Measurements from ENCODE around the gene CD4.

Gene CD4

DNA sequence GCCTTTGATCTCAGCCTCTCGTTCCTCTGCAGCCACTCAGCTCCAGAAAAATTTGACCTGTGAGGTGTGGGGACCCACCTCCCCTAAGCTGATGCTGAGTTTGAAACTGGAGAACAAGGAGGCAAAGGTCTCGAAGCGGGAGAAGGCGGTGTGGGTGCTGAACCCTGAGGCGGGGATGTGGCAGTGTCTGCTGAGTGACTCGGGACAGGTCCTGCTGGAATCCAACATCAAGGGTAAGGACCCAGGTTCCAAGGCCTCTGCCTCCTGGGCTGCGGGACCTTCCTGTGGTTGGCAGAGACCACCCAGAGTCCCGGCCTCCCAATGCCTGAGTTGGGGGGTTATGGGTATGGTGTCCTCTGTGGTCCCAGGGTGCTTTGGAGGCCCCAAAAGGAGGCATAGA is 27.8 kb downstream of the CD4 start:
- no peak for DNase-seq

DNA sequence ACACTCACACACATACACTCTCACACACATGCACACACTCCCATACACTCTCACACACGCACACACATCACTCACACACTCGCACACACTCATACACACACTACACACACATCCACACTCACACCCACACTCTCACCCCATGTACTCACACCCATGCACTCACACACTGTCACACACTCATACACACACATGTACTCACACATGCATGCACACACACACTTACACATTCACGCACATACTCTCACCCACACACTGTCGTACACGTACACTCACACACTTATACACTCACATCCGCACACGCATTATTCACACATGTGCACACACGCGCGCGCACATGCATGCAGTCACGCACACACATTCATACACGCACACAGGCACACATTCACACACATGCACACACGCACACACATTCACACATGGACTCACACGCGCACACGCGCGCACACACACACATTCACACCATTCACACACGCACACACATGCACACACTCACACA is 28.4 kb downstream of the CD4 start:
- no peak for DNase-seq

DNA sequence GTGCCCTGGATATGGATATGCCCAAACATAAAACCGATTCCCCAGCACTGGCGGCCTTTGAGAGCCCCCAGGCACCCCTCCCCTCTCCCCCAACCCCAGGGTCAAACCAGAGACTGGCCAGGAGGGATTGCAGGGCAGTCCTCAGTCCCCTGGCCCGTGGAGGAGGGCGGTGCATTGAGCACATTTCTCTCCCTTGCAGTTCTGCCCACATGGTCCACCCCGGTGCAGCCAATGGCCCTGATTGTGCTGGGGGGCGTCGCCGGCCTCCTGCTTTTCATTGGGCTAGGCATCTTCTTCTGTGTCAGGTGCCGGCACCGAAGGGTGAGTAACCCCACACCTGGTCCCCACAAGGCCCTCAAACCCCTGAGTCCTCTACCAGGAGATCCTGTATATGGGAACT is 28.9 kb downstream of the CD4 start:
- no peak for DNase-seq

DNA sequence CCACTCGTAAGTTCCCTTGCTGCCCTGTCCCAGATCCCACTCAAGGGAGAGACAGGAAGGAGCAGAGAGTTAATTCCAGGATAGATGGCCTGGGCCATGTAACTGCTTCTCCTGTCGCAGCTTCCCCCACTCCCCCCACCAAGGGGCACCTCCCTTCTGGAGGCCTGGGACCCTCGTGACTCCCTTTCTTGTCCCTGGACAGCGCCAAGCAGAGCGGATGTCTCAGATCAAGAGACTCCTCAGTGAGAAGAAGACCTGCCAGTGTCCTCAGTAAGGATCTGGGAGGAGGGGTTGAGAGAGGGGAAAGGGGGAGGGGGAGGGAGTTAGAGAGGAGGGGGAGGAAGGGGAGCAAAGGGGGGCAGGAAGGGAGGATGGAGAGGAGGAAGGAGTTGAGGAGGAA is 29.3 kb downstream of the CD4 start:
- DNase-seq = no peak

DNA sequence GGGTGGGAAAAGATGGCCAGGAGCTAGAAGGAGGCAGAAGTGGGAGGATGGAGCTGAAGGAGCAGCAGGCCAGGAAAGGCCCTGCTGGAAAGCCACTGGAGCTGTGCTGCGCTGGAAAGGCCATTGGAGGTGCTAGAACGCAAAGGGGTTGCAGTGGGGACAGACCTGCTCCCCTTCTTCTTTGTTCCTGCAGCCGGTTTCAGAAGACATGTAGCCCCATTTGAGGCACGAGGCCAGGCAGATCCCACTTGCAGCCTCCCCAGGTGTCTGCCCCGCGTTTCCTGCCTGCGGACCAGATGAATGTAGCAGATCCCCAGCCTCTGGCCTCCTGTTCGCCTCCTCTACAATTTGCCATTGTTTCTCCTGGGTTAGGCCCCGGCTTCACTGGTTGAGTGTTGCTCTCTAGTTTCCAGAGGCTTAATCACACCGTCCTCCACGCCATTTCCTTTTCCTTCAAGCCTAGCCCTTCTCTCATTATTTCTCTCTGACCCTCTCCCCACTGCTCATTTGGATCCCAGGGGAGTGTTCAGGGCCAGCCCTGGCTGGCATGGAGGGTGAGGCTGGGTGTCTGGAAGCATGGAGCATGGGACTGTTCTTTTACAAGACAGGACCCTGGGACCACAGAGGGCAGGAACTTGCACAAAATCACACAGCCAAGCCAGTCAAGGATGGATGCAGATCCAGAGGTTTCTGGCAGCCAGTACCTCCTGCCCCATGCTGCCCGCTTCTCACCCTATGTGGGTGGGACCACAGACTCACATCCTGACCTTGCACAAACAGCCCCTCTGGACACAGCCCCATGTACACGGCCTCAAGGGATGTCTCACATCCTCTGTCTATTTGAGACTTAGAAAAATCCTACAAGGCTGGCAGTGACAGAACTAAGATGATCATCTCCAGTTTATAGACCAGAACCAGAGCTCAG is 30.0 kb downstream of the CD4 start:
- DNase-seq = no peak

DNA sequence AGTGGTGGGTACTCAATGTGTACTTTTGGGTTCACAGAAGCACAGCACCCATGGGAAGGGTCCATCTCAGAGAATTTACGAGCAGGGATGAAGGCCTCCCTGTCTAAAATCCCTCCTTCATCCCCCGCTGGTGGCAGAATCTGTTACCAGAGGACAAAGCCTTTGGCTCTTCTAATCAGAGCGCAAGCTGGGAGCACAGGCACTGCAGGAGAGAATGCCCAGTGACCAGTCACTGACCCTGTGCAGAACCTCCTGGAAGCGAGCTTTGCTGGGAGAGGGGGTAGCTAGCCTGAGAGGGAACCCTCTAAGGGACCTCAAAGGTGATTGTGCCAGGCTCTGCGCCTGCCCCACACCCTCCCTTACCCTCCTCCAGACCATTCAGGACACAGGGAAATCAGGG is 30.8 kb downstream of the CD4 start:
- no peak for DNase-seq

DNA sequence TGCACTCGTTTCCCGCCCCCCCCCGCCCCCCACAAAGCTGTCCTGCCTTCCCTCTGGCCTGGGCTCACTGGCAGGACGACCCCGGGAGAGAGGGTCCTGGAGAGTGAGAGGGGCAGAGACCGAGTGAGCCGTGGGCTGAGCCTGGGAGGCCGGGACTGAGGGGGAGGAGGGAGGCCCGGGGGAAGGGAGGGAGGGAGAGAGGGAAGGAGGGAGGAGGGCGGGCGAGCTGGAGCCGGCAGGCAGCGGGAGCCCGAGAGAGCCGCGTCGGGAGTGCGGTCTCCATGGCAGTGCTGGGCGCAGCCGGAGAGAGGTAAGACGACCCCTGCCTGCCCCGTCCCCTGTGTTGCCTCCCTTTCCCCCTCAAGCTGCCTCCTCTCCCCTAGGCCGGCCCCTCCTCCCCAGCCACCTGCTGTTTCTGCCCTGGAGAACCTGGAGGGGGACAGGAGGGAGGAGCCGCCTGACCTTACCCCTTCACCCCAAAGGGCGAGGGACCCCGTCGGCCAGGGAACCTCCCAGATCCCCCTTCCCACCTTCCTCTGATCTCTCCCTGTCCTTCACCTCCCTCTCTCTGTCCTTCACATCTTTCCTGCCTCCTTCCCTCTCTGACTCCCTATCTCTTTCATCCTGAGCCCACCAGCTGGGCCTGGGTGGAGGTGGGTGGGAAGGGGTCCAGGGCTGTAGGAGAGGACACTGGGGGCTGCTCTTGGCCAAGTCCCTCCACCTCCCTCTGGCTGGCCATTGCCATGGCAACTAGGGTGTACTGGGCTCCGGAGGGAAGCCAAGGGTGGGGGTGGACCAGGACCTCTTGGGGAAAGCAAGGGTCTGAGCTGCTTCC is 32.5 kb downstream of the CD4 start, which contains the start of gene GPR162:
GPR162 (plus strand) TSS at position 231 of the 835 bp plus-strand sequence. CDS start 2,078 bp downstream, outside the sequence.
- no peak for DNase-seq

DNA sequence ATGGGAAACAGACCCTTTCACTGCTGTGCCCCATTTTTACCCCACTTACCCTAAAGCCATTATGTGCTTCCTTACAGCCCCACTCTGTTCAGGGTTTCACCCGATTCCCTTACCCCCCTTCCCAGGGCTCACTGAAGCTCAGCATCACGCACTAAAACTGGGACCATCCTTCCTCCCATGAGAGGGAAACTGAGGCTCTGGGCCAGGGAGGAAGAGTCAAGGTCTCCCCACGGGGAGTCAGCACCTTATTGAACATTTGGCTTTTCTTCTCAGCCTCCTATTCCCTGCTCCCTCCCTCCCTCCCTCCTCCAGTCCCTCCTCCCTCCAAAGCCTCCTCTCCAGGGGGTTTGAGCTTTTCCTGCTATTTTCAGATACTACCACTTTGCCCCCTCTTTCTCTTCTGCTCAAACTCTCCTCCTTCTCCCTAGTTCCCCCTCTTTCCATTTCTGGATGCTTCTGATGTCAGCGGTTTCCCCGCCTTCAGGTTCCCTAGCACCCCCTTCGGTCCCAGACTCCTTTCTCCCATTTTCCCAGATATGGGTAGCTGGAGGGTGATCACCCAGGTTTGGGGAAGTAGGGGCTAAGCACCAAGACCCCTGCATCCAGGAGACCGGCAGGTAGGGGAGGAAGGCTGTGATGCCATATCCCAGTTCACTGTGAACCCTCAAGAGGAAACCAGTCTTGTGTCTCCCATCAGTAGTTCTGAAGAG is 33.3 kb downstream of the CD4 start:
- no peak for DNase-seq

DNA sequence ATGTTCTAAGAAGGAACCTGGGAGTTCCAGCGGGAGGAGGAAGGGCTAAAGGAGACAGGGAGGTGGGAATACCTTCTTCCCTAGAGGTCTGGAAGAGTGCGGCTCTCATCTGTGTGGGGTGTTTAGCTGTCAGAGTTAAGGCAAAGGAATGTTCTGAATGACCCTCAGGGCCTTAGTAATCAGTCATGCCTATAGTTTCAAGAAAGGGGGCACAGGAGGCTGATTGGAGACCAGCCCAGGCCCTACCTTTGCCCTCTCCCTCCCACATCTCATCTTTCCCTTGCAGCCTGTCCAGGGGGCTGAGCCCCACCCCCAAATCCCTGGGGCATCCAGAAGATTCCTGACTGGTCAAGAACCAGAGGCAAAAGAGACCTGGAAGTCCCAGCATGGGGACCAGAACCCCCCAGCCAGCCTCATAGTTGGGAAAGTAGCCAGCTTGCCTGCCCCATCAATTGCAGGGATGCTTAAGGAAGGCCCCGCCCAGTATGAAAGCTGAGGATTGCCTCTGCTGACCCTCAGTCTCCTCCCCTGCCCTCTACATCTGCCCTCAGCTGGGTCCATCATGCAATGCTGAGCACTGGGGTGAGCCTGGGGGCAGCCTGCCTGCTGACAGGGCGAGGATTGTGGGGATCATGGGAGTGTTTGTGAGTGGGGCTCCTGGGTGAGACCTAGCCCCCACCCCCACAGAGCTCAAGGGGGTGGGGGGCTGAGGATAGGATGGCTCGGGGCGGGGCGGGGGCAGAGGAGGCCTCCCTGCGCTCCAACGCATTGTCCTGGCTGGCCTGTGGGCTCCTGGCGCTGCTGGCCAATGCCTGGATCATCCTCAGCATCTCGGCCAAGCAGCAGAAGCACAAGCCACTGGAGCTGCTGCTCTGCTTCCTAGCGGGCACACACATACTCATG is 34.1 kb downstream of the CD4 start:
- no peak for DNase-seq

DNA sequence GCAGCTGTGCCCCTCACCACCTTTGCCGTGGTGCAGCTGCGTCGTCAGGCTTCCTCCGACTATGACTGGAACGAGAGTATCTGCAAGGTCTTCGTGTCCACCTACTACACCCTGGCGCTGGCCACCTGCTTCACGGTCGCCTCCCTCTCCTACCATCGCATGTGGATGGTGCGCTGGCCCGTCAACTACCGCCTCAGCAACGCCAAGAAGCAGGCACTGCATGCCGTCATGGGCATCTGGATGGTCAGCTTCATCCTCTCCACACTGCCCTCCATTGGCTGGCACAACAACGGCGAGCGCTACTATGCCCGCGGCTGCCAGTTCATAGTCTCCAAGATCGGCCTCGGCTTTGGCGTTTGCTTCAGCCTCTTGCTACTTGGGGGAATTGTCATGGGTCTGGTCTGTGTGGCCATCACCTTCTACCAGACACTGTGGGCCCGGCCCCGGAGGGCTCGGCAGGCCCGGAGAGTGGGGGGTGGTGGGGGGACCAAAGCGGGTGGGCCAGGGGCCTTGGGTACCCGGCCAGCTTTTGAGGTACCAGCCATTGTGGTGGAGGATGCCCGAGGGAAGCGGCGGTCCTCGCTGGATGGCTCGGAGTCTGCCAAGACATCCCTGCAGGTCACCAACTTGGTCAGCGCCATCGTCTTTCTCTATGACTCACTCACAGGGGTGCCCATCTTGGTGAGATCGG is 34.9 kb downstream of the CD4 start:
- no peak for DNase-seq

DNA sequence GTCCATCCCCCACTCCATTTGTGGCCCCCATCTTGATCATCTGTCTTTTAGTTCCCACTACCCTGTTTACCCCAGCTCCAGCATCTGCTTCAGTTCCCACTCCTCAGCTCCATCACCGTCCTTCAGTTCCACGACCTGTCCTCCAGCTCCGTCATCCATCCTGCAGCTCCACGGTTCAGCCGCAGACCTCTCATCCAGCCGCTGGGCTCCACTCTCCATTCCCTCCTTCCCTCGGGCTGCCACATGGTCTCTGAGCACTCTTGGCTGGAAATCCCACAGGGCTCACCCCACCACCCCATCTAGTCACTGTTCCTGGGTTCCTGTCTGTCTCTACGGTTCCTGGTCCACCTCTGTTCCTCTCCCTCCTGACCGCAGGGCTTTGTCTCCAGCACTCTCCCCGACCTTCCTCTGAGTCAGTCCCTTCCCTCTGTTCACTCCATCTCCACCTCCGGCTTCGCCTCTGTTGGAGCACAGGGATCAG is 35.6 kb downstream of the CD4 start:
- DNase-seq = no peak

DNA sequence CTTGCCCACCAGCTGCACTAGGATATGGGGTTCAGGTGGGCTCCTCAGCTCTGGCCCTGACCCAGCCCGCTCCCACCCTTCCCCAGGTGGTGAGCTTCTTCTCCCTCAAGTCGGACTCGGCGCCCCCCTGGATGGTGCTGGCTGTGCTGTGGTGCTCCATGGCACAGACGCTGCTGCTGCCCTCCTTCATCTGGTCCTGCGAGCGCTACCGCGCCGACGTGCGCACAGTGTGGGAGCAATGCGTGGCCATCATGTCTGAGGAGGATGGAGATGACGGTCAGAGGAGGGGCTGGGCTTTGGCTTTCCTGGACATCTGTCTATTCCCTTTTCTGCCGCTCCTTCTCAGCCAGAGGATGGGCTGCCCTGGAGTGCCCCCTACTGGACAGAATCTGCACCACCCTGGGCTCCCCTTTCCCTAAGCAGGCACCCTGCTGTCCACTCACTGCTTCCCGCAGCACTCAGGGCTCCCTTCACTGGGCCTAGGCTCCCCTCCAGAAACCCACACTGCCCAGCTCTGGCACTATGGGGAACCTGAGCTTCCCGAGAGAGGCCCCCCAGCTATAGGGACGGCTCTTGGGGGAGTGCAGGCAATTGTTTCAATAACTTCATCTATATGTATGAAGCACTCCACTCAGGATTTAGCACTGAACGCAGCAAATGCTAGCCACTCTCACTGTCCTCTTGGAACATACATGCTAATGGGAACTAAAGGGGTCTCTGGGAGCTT is 36.2 kb downstream of the CD4 start:
- DNase-seq = peak; percentile 87

DNA sequence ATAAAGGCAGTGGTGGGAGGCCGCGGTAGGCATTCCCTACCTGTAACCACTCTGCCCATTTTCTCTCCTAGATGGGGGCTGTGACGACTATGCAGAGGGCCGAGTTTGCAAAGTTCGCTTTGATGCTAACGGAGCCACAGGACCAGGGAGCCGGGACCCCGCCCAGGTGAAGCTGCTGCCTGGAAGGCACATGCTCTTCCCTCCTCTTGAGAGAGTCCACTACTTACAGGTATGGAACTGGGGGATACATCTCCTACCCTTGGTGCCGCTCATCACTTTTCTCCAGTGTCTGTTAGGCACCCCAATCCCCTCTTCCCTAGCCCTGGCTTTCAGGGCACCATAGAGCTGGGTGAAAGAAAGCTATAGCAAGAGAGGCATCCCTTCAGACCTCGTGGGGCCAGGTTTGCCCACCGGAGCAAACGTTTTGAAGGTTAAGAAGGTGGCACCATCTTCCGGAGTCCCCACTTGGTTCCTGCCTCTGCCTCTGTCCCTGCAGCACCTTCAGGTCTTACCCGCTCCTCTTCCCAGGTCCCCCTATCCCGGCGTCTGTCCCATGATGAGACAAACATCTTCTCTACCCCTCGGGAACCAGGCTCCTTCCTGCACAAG is 36.9 kb downstream of the CD4 start:
- DNase-seq = no peak

DNA sequence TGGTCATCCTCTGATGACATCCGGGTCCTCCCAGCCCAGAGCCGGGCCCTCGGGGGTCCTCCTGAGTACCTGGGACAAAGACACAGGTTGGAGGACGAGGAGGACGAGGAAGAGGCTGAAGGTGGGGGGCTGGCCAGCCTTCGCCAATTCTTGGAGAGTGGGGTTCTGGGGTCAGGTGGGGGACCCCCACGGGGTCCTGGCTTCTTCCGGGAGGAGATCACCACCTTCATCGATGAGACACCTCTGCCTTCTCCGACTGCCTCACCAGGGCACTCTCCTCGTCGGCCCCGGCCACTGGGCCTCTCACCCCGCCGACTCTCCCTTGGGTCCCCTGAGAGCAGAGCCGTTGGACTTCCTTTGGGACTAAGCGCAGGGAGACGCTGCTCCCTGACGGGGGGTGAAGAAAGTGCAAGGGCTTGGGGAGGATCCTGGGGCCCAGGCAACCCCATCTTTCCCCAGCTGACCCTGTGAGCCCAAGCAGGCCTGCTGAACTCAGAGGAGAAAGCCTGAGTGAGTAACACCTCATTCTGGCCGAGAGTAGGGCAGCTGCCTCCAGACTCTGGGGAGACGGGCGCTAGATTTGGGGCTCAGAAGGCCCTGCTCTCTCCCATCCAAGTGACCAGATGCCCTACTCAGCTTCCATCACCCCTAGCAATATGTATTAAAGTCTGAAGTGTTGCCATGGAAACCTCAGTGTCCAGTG is 37.6 kb downstream of the CD4 start:
- DNase-seq = no peak

DNA sequence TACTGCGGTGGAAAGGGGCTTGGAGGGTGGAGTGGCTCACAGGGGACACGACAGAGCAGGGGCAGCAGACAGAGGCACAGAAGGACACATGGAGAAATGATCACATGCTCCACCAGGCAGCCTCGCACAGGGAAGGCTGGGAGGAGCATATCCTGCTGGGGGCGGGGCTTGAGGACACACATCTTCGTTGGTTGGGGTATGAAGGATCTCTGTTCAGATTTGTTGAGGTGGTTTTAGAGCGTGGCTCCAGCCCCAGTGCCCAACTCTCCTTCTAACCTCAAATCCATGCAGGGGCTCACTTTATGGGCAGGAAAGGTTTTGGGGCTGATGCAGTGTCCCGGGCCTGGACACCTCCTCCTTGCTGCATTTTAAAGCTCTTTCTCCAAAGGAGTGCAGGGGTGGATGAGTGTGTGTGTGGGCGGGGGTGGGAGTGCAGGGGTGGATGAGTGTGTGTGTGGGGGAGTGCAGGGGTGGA is 38.1 kb downstream of the CD4 start:
- peak; percentile 54 for DNase-seq

DNA sequence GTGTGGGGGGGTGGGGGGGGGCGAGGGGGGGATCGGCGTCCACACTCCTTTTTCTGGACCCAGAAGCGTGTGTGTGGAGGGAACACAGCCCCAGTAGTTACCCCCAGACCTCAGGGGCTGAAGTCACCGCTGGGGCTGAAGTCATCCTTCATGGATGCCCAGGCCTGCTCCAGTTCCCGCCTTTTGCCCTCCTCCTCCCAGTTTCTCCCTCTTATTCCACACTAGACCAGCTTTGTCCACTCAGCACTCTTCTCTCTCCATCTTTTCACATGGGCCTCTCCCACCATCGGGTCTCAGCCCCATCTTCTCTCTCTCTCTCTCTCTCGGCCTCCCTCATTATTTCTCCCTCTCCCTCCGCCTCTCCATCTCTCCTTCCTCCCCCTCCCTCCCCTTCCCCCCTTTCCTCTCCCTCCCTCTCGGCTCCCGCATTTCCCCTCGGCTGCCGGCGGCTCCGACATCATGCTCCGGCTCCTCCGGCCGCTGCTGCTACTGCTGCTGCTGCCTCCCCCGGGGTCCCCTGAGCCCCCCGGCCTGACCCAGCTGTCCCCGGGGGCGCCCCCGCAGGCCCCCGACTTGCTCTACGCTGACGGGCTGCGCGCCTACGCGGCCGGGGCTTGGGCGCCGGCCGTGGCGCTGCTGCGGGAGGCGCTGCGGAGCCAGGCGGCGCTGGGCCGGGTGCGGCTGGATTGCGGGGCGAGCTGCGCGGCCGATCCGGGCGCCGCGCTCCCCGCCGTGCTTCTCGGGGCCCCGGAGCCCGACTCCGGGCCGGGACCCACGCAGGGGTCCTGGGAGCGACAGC is 38.9 kb downstream of the CD4 start, which contains the start of gene P3H3:
P3H3 (plus strand) TSS at position 426 of the 799 bp plus-strand sequence; CDS start at position 460, 34 bp downstream.
- no peak for DNase-seq

DNA sequence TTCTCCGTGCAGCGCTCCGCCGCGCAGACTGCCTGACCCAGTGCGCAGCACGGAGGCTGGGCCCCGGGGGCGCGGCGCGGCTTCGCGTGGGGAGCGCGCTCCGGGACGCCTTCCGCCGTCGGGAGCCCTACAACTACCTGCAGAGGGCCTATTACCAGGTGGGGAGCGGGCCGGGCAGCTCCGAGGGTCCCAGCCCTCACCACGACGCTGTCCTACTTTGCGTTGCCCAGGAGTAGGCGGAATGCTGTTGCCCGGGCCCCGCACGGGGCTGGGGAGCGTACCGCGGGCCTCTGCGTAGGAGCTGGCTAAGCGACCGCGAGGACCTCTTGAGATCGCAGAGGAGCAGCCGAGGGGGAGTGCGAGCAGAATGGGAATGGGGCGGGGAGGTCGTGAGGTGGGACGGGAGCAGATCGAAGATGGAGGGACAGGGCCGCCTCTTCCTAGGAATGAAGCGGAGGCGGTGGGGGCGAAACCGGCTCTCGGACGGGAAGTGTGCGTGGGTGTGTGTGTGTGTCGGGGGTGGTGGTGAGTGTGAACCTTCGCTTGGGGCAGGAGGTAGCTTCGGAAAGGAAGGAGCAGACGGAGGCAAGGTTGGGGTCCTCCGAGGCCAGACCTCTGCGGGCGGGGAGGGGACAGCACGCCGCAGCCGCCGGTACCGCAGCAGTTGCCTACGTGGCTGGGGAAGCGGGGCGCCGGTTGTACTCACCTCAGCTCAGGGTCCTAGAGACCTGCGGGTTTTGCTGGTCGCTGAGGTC is 39.6 kb downstream of the CD4 start:
- DNase-seq = peak; percentile 27

All from stimulated activated CD4-positive, alpha-beta T cell treated with anti-CD3 and anti-CD28 coated beads, Interleukin-4, amount 100 ng/mL, for 24 hours (primary cell).